SK-N-SH (cell line): ENCODE results near the gene FARSB. TPM values are rescaled to one million over a fixed set of nuclear protein-coding genes. Genes with fewer than 3 reads are reported as not detected.

ENCODE experiments used
- CTCF ChIA-PET: fragments of 300-600, 350-600 bp; formaldehyde crosslinking; extraction: SDS; loops from one replicate; lab custom pipeline; 2021; lab: Yijun Ruan, JAX
- POLR2A ChIA-PET: fragments of 350-600 bp; sonication (Branson Sonifier 250); formaldehyde crosslinking; extraction: SDS; loops from one replicate; lab custom pipeline; 2020; ENCODE audit warnings: antibody characterized with exemption, inconsistent platforms; lab: Yijun Ruan, JAX
- DNase-seq: peaks from one replicate; pipeline ENCODE4 v3.0.0; 2012
- H2AFZ ChIP-seq: fragments of 200-600 bp; sonication (generic); 2 replicates; pipeline ENCODE4 v1.8.1; 2016; ENCODE audit warnings: antibody characterized with exemption, mild to moderate bottlenecking, low read depth
- H3F3A ChIP-seq: fragments of 200-600 bp; sonication (generic); replicated peaks from 2 replicates; pipeline ENCODE3; 2016; ENCODE audit warnings: antibody characterized with exemption, mild to moderate bottlenecking; ENCODE audit not compliant: insufficient read depth
- H3K27ac ChIP-seq, 2 experiments: fragments of 200-500 bp in 1 of 2; fragments of 200-600 bp in 1 of 2; sonication (Bioruptor generic) in 1 of 2; sonication (generic), shearing (Covaris generic) in 1 of 2; 2 replicates each; pipeline versions ENCODE4 v1.5.1 to v1.6.1; 2014 to 2016; ENCODE audit warnings: low read depth in 2 of 2, inconsistent platforms in 1 of 2, low read length in 1 of 2, mild to moderate bottlenecking in 1 of 2, mixed read lengths in 1 of 2
- H3K27me3 ChIP-seq: fragments of 200-600 bp; sonication (generic), shearing (Covaris generic); 2 replicates; pipeline ENCODE4 v1.6.1; 2016; ENCODE audit warnings: mixed run types; ENCODE audit not compliant: insufficient read depth
- H3K36me3 ChIP-seq, 2 experiments: fragments of 200-500 bp in 1 of 2; fragments of 200-600 bp in 1 of 2; sonication (Bioruptor generic) in 1 of 2; sonication (generic) in 1 of 2; replicated peaks in 1 of 2; 2 replicates each; pipeline versions ENCODE3 to v1.5.1; 2014 to 2016; ENCODE audit warnings: low read length in 1 of 2, mild to moderate bottlenecking in 1 of 2; ENCODE audit not compliant: insufficient read depth in 2 of 2, control insufficient read depth in 1 of 2
- H3K4me1 ChIP-seq, 2 experiments: fragments of 200-500 bp in 1 of 2; fragments of 200-600 bp in 1 of 2; sonication (Bioruptor generic) in 1 of 2; sonication (generic), shearing (Covaris generic) in 1 of 2; 2 replicates each; pipeline versions ENCODE4 v1.5.1 to v1.6.1; 2014 to 2016; ENCODE audit warnings: low read depth in 1 of 2, low read length in 1 of 2, mixed run types in 1 of 2; ENCODE audit not compliant: insufficient read depth in 2 of 2, control insufficient read depth in 1 of 2
- H3K4me2 ChIP-seq: fragments of 200-600 bp; sonication (generic), shearing (Covaris generic); 2 replicates; pipeline ENCODE4 v1.6.1; 2017; ENCODE audit warnings: mixed run types
- H3K4me3 ChIP-seq, 2 experiments: fragments of 200-500 bp in 1 of 2; fragments of 200-600 bp in 1 of 2; sonication (Bioruptor generic) in 1 of 2; sonication (generic), shearing (Covaris generic) in 1 of 2; 2 replicates each; pipeline versions ENCODE4 v1.5.1 to v1.8.1; 2014 to 2016; ENCODE audit warnings: low read depth in 2 of 2, inconsistent platforms in 1 of 2, low read length in 1 of 2, mild to moderate bottlenecking in 1 of 2, mixed read lengths in 1 of 2, moderate library complexity in 1 of 2
- H3K79me2 ChIP-seq: fragments of 200-600 bp; sonication (generic); 2 replicates; pipeline ENCODE4 v1.8.1; 2017; ENCODE audit warnings: mild to moderate bottlenecking; ENCODE audit not compliant: insufficient read depth
- H3K9ac ChIP-seq: fragments of 200-600 bp; sonication (generic); 2 replicates; pipeline ENCODE4 v1.6.1; 2017; ENCODE audit warnings: mixed run types
- H3K9me2 ChIP-seq: fragments of 200-600 bp; sonication (generic); 2 replicates; pipeline ENCODE4 v1.6.1; 2017; ENCODE audit warnings: mixed run types
- H3K9me3 ChIP-seq: fragments of 200-600 bp; sonication (generic); 2 replicates; pipeline ENCODE4 v1.6.1; 2017; ENCODE audit warnings: mixed run types, mild to moderate bottlenecking, moderate library complexity
- H4K20me1 ChIP-seq: fragments of 200-600 bp; sonication (generic); 2 replicates; pipeline ENCODE4 v1.6.1; 2017; ENCODE audit warnings: mild to moderate bottlenecking, mixed run types; ENCODE audit not compliant: insufficient read depth
- ELF1 ChIP-seq: IDR thresholded peaks from 2 replicates; pipeline ENCODE4 v1.4.0; 2012
- FOXJ3 ChIP-seq: sonication (generic); formaldehyde crosslinking; IDR thresholded peaks from 2 replicates; pipeline ENCODE4 v1.5.1; 2020; ENCODE audit warnings: mild to moderate bottlenecking, missing genetic modification reagents
- FOXM1 ChIP-seq: IDR thresholded peaks from 2 replicates; pipeline ENCODE4 v1.4.0; 2012; ENCODE audit warnings: low read depth, mild to moderate bottlenecking
- GABPA ChIP-seq: IDR thresholded peaks from 2 replicates; pipeline ENCODE4 v1.4.0; 2012; ENCODE audit warnings: low read depth, mild to moderate bottlenecking
- GATA2 ChIP-seq: sonication (generic); formaldehyde crosslinking; IDR thresholded peaks from 2 replicates; pipeline ENCODE4 v1.5.0; 2020; ENCODE audit warnings: mild to moderate bottlenecking, missing genetic modification reagents
- MAX ChIP-seq: IDR thresholded peaks from 2 replicates; pipeline ENCODE4 v1.4.0; 2012; ENCODE audit warnings: low read depth
- MEF2A ChIP-seq: IDR thresholded peaks from 2 replicates; pipeline ENCODE4 v1.4.0; 2012; ENCODE audit warnings: low read depth, borderline replicate concordance
- NFIC ChIP-seq: IDR thresholded peaks from 2 replicates; pipeline ENCODE4 v1.4.0; 2012; ENCODE audit warnings: borderline replicate concordance
- NRF1 ChIP-seq: IDR thresholded peaks from 2 replicates; pipeline ENCODE4 v1.6.1; 2012; ENCODE audit warnings: low read depth, mild to moderate bottlenecking, low read length
- POLR2AphosphoS5 ChIP-seq: IDR thresholded peaks from 2 replicates; pipeline ENCODE4 v1.6.1; 2012; ENCODE audit warnings: low read depth, low read length
- RCOR1 ChIP-seq: fragments of 150-350 bp; IDR thresholded peaks from 2 replicates; pipeline ENCODE4 v1.6.1; 2017; ENCODE audit warnings: antibody characterized with exemption, low read length
- RXRA ChIP-seq: IDR thresholded peaks from 2 replicates; pipeline ENCODE4 v1.4.0; 2012; ENCODE audit warnings: low read depth, mild to moderate bottlenecking, borderline replicate concordance
- SIN3A ChIP-seq: IDR thresholded peaks from 2 replicates; pipeline ENCODE4 v1.6.1; 2012; ENCODE audit warnings: low read depth, mild to moderate bottlenecking, low read length, moderate library complexity, borderline replicate concordance
- SMC3 ChIP-seq: IDR thresholded peaks from 2 replicates; pipeline ENCODE4 v1.6.1; 2012; ENCODE audit warnings: low read depth, low read length, improper control_type of control experiment
- TAF1 ChIP-seq: IDR thresholded peaks from 2 replicates; pipeline ENCODE4 v1.6.1; 2012; ENCODE audit warnings: low read depth, mild to moderate bottlenecking, low read length, moderate library complexity, borderline replicate concordance
- TCF12 ChIP-seq: IDR thresholded peaks from 2 replicates; pipeline ENCODE4 v1.4.0; 2012
- YY1 ChIP-seq: IDR thresholded peaks from 2 replicates; pipeline ENCODE4 v1.4.0; 2012; ENCODE audit warnings: low read depth, mild to moderate bottlenecking
- WGBS: methylation state at CpG from one replicate; pipeline ENCODE4 v1.1.6; 2017; ENCODE audit warnings: low lambda C conversion rate; 5-methylcytosine and 5-hydroxymethylcytosine counted together
- polyA plus RNA-seq, 3 experiments: library from polyadenylated mRNA; depleted of rRNA; stranded (reverse); fragments of >200 nt; gene quantifications; 2 replicates each; pipeline ENCODE4 v1.2.3, GENCODE V29; 2012
- TF ChIP-seq, protein P1 (sequence below): fragments of 200-600 bp; sonication (generic); IDR thresholded peaks from 2 replicates; pipeline ENCODE4 v1.6.1; 2017; ENCODE audit warnings: antibody characterized with exemption, mild to moderate bottlenecking, moderate library complexity
- TF ChIP-seq, protein P2 (sequence below): IDR thresholded peaks from 2 replicates; pipeline ENCODE4 v1.4.0; 2012; ENCODE audit warnings: low read depth, borderline replicate concordance

FARSB gene
- polyA plus RNA-seq, 1 of the 3 experiments (the other 2 are of a cell fraction) = 15.4 TPM

GRCh38 chr2:222686086-222686750 is 30.3 kb upstream of the FARSB start:
- Histone ChIP-seq H3K9ac (no peak overlapping the region), H3K9me3 (no peaks in the 10 kb centered on the region), H3K4me3 (no peak overlapping the region), H4K20me1 (no peaks in the 10 kb centered on the region), H3K36me3 (no peaks in the 10 kb centered on the region), H3K27ac (no peak overlapping the region), H3K4me1 (0 out of 4 replicates have a peak, but pooled peaks cover 0 to 7% of the 10 kb centered on the region in 2 experiments), H3K9me2 (no peaks in the 10 kb centered on the region), H3F3A (no peaks in the 10 kb centered on the region), H3K27me3 (peaks cover 4% of the 10 kb centered on the region; the same call in 1 of the 2 replicates), H3K79me2 (no peaks in the 10 kb centered on the region), H3K4me2 (no peak overlapping the region), H2AFZ (no peak overlapping the region)
- TF ChIP-seq, protein P1, sequence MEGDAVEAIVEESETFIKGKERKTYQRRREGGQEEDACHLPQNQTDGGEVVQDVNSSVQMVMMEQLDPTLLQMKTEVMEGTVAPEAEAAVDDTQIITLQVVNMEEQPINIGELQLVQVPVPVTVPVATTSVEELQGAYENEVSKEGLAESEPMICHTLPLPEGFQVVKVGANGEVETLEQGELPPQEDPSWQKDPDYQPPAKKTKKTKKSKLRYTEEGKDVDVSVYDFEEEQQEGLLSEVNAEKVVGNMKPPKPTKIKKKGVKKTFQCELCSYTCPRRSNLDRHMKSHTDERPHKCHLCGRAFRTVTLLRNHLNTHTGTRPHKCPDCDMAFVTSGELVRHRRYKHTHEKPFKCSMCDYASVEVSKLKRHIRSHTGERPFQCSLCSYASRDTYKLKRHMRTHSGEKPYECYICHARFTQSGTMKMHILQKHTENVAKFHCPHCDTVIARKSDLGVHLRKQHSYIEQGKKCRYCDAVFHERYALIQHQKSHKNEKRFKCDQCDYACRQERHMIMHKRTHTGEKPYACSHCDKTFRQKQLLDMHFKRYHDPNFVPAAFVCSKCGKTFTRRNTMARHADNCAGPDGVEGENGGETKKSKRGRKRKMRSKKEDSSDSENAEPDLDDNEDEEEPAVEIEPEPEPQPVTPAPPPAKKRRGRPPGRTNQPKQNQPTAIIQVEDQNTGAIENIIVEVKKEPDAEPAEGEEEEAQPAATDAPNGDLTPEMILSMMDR = no peak
- TF ChIP-seq TCF12 (no peak), YY1 (no peak), POLR2AphosphoS5 (no peak), NFIC (no peak), GABPA (no peak), SMC3 (no peak), FOXJ3 (CRISPR knock-in tag) (no peak), RCOR1 (no peak), RXRA (no peak), SIN3A (no peak), MAX (no peak), TAF1 (no peak), GATA2 (CRISPR knock-in tag) (no peak), MEF2A (no peak), ELF1 (no peak)
- 72% methylated on average over 5 of the region's 5 CpGs for WGBS
- DNase-seq = no peak
- POLR2A ChIA-PET = no interaction called here
- CTCF ChIA-PET = interaction anchor here (0.7 to 1.8 kb wide), 5 partner anchors 10 to 662 kb away, joined by 3 to 8 read pairs (median 4); no protein-coding TSS in a partner anchor

GRCh38 chr2:222683805-222684204 is 27.9 kb upstream of the FARSB start:
- H3K4me1 ChIP-seq = no peaks in the 10 kb centered on the region
- H3K27ac ChIP-seq = no peak overlapping the region
- H3F3A ChIP-seq = no peaks in the 10 kb centered on the region
- DNase-seq = no peak
- TF ChIP-seq NRF1 (no peak), NFIC (no peak), TCF12 (no peak), FOXM1 (no peak), GATA2 (CRISPR knock-in tag) (no peak)
- TF ChIP-seq, protein P2, sequence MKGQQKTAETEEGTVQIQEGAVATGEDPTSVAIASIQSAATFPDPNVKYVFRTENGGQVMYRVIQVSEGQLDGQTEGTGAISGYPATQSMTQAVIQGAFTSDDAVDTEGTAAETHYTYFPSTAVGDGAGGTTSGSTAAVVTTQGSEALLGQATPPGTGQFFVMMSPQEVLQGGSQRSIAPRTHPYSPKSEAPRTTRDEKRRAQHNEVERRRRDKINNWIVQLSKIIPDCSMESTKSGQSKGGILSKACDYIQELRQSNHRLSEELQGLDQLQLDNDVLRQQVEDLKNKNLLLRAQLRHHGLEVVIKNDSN = no peak
- TF ChIP-seq, protein P1 = no peak
- H3K9me3 ChIP-seq = no peaks in the 10 kb centered on the region
- H3K36me3 ChIP-seq = no peaks in the 10 kb centered on the region
- no peak overlapping the region for H3K4me2 ChIP-seq
- H3K27me3 ChIP-seq = peaks cover 7% of the 10 kb centered on the region; the same call in 1 of the 2 replicates
- no peak overlapping the region for H3K4me3 ChIP-seq
- H4K20me1 ChIP-seq = no peaks in the 10 kb centered on the region
- no peak overlapping the region for H2AFZ ChIP-seq
- H3K79me2 ChIP-seq = no peaks in the 10 kb centered on the region
- H3K9me2 ChIP-seq = no peaks in the 10 kb centered on the region
- 72% methylated on average over 3 of the region's 3 CpGs for WGBS
- ChIA-PET CTCF (interaction anchor here (1.0 to 1.4 kb wide), 2 partner anchors 12 to 178 kb away, joined by 3 to 5 read pairs; no protein-coding TSS in a partner anchor), POLR2A (no interaction called here)
- H3K9ac ChIP-seq = no peak overlapping the region
